Measurements from ENCODE around the gene VWA8. TPM values are rescaled to one million over a fixed set of nuclear protein-coding genes. Genes with fewer than 3 reads are reported as not detected.
"Not testable (repeated sequence)": the region's sequence is repeated elsewhere in the genome, so short reads cannot be mapped to it uniquely, and the experiment has no call there.

The VWA8 gene
- total RNA-seq, 2 experiments from 2014 or later: 18.6 to 21.1 TPM

- ATAC-seq (ENCODE audit: low read depth); POLR2A ChIA-PET; H3K27ac Mint-ChIP-seq: not testable (repeated sequence)
These were observed 323.9 kb downstream of the VWA8 start for GRCh38 chr13:41637032-41637431.

GRCh38 chr13:41636590-41636989 is 324.3 kb downstream of the VWA8 start:
- POLR2A ChIA-PET: not testable (repeated sequence)

More at GRCh38 chr13:41637032-41637431, 323.9 kb downstream of the VWA8 start:
- not testable (repeated sequence) for H3K4me3 Mint-ChIP-seq, H3K9me3 Mint-ChIP-seq, DNase-seq, H3K27me3 Mint-ChIP-seq, H3K4me1 Mint-ChIP-seq, H3K36me3 Mint-ChIP-seq

DNA sequence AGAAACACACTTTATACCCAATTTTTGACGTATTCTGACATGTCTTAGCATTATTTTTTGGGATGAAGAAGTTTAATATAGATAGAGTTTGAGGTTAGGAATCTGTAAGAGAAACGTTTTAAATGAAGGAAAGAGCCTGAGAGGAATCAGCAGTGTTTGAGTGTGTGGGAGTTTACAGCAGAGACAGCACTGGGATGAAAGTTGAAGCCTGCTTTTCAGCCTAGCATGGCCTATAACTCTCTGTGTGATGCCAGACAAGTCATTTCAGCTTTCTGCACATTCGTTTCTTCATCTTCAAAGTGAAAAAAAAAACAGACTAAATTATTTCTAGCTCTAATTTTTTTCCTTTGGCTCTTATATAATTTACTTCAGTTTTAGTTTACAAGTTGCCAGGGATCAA is 326.5 kb downstream of the VWA8 start:
- ATAC-seq (ENCODE audit: low read depth) (no peak), DNase-seq (no peak)
- peaks cover 4% of the 10 kb centered on the region for H3K36me3 Mint-ChIP-seq
- H3K27ac Mint-ChIP-seq: no peak overlapping the region
- POLR2A ChIA-PET: no interaction called here
- no peaks in the 10 kb centered on the region for H3K9me3 Mint-ChIP-seq
- no peaks in the 10 kb centered on the region for H3K27me3 Mint-ChIP-seq
- H3K4me1 Mint-ChIP-seq: no peaks in the 10 kb centered on the region
- no peak overlapping the region for H3K4me3 Mint-ChIP-seq

More at GRCh38 chr13:41636590-41636989, 324.3 kb downstream of the VWA8 start:
- not testable (repeated sequence) for H3K9me3 Mint-ChIP-seq; H3K27me3 Mint-ChIP-seq; H3K4me1 Mint-ChIP-seq; H3K27ac Mint-ChIP-seq; H3K36me3 Mint-ChIP-seq; DNase-seq; ATAC-seq (ENCODE audit: low read depth); H3K4me3 Mint-ChIP-seq

DNA sequence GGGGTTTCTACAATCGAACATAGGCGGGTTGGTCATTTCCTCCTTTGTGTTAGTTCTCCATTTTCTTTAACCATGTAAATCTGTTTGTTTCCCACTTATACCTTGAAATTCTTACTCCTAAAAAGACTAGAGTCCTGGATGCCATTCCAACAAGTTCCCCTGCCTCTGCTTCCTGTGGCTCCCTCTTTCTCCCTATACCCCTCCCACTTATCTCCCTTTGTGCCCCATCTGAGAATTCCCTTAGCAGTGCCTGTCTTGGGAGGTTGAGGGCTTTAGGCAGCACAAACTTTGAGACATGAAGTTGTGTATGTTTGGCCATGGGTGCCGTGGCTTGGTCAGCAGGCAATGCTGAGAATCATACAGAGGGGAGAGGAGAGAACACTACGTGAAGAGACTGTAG is 327.1 kb downstream of the VWA8 start:
- no peak overlapping the region for H3K4me3 Mint-ChIP-seq
- H3K27ac Mint-ChIP-seq: no peak overlapping the region
- H3K27me3 Mint-ChIP-seq: no peaks in the 10 kb centered on the region
- peaks cover 4% of the 10 kb centered on the region for H3K36me3 Mint-ChIP-seq
- H3K4me1 Mint-ChIP-seq: no peaks in the 10 kb centered on the region
- H3K9me3 Mint-ChIP-seq: no peaks in the 10 kb centered on the region
- POLR2A ChIA-PET: no interaction called here
- ATAC-seq (ENCODE audit: low read depth) (no peak), DNase-seq (no peak)

DNA sequence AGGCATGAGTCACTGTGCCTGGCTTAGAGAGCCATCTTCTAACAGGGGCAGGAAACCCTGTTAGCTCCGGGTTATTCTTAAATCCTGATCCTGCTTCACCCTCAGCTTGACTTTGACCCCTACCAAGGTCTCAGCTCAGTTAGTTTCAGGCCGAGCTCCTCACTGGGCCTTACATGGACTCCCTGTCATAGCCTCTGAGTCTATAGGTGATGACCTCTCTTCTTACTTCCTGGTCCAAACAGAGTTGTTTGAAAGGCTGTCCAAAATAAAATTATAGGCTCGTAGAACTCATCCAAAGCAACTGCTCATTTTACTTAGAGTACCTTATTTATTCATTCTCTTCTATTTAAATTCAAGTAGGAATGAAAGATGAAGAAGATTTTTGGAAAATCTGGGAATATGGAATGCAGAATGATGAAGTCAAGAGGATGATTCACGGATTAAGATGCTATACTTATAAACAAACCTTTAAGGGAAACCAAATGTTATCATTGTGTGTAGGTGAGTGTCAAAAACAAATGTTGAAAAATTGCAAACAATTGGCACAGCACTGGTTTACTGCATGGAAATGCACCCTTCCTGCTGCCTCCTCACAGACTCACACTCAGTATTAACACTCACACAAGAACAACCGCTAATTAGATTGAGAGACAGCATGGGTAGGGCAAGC is 329.5 kb downstream of the VWA8 start:
- DNase-seq (no peak), ATAC-seq (ENCODE audit: low read depth) (no peak)
- no peaks in the 10 kb centered on the region for H3K4me1 Mint-ChIP-seq
- no peaks in the 10 kb centered on the region for H3K9me3 Mint-ChIP-seq
- H3K27me3 Mint-ChIP-seq: no peaks in the 10 kb centered on the region
- H3K4me3 Mint-ChIP-seq: no peak overlapping the region
- no peak overlapping the region for H3K27ac Mint-ChIP-seq
- POLR2A ChIA-PET: no interaction called here
- H3K36me3 Mint-ChIP-seq: peaks cover 5% of the 10 kb centered on the region

GRCh38 chr13:41627425-41627824 is 333.5 kb downstream of the VWA8 start:
- POLR2A ChIA-PET: no interaction called here
- Mint-ChIP-seq H3K36me3 (peaks cover 11% of the 10 kb centered on the region), H3K27ac (no peak overlapping the region), H3K9me3 (peaks cover 3% of the 10 kb centered on the region), H3K27me3 (no peaks in the 10 kb centered on the region), H3K4me3 (no peak overlapping the region), H3K4me1 (no peaks in the 10 kb centered on the region)
- ATAC-seq (ENCODE audit: low read depth): no peak
- DNase-seq: no peak

GRCh38 chr13:41624041-41624440 is 336.9 kb downstream of the VWA8 start:
- no peak for DNase-seq
- no peaks in the 10 kb centered on the region for H3K27me3 Mint-ChIP-seq
- no peak overlapping the region for H3K27ac Mint-ChIP-seq
- ATAC-seq (ENCODE audit: low read depth): no peak
- peaks cover 7% of the 10 kb centered on the region for H3K9me3 Mint-ChIP-seq
- POLR2A ChIA-PET: no interaction called here
- H3K36me3 Mint-ChIP-seq: peaks cover 21% of the 10 kb centered on the region
- H3K4me1 Mint-ChIP-seq: no peaks in the 10 kb centered on the region
- no peak overlapping the region for H3K4me3 Mint-ChIP-seq

- DNase-seq: no peak
- no peak for ATAC-seq (ENCODE audit: low read depth)
- Mint-ChIP-seq H3K27me3 (no peaks in the 10 kb centered on the region), H3K4me3 (no peak overlapping the region), H3K9me3 (peaks cover 9% of the 10 kb centered on the region), H3K4me1 (no peaks in the 10 kb centered on the region), H3K36me3 (peaks cover 19% of the 10 kb centered on the region), H3K27ac (no peak overlapping the region)
- POLR2A ChIA-PET: no interaction called here
These were observed 338.2 kb downstream of the VWA8 start for GRCh38 chr13:41622432-41623429.

DNA sequence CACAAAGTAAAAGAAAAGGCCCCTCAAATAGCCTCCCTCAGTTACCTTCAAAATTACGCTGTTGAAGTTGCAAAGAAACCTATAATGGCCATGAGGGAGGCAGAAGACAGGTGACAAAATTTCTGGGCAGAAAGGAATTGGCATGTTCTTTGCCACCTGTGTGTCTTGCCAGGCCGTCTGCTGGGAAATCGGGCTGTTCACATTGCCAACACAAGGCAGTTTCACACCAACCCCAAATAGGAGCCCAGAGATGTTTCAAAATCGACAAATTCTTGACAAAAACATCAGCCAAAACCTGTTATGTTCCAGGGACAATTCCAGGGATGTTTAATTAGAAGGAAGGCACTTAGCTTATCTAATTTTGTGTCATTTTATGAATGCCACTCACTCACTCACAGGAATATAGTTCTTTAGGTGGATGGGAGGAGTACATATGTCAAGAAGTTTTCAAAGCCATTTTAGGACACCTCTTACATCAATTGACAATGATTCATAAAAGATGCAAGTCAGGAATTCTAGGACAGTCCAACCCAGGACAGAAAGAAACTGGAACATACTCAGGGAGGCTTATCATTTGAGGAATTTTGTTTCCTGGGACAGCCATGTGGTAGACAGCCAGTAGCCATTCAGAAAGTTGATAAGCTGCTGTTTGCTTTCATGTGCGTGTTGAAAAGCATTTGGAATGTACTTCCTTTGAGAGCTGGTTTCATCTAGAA is 339.0 kb downstream of the VWA8 start:
- Mint-ChIP-seq H3K4me1 (no peaks in the 10 kb centered on the region), H3K9me3 (peaks cover 9% of the 10 kb centered on the region), H3K27ac (no peak overlapping the region), H3K4me3 (no peak overlapping the region), H3K36me3 (peaks cover 19% of the 10 kb centered on the region), H3K27me3 (no peaks in the 10 kb centered on the region)
- POLR2A ChIA-PET: no interaction called here
- no peak for DNase-seq
- no peak for ATAC-seq (ENCODE audit: low read depth)

- H3K4me1 Mint-ChIP-seq; DNase-seq; H3K4me3 Mint-ChIP-seq; H3K9me3 Mint-ChIP-seq; ATAC-seq (ENCODE audit: low read depth); H3K27me3 Mint-ChIP-seq; POLR2A ChIA-PET; H3K27ac Mint-ChIP-seq: not testable (repeated sequence)
- peaks cover 20% of the 10 kb centered on the region for H3K36me3 Mint-ChIP-seq
These were observed 343.3 kb downstream of the VWA8 start for GRCh38 chr13:41617633-41618032.

DNA sequence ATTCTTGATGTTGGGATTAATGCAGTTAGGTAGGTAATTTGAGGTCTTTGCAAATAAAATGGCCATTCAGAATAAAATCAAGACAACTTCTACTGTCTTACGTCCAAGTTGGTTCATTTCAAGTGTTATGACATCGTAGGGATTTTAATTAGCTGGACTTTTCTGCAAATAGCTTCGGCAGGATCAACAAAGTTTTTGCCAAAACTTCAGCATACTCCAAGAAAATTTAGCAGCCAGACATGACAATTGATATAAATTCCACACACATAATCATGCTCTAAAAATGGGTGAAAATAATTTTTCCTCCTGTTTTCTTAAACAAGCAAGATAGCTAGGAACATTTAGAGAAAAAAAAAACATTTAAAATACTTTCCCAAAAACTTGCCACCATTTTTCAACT is 344.8 kb downstream of the VWA8 start:
- POLR2A ChIA-PET: no interaction called here
- Mint-ChIP-seq H3K4me1 (no peaks in the 10 kb centered on the region), H3K27ac (no peak overlapping the region), H3K4me3 (no peak overlapping the region), H3K36me3 (peaks cover 19% of the 10 kb centered on the region), H3K27me3 (no peaks in the 10 kb centered on the region), H3K9me3 (peaks cover 5% of the 10 kb centered on the region)
- ATAC-seq (ENCODE audit: low read depth) (no peak), DNase-seq (no peak)

DNA sequence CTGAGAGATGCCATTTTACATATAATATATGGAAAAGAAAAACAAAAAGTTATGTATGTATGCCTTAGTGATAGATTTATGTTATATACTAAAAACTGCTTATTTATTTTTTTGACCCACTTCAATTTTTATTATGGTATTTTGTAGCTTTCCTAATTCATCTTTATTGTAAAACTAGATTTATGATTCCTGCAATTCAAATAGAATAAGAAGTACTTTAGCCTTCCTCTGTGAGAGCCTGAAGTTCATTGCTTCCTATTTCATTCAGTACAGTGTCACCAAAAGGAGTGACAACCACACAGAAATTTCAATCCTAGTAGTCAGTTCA is 345.4 kb downstream of the VWA8 start:
- DNase-seq (no peak), ATAC-seq (ENCODE audit: low read depth) (no peak)
- Mint-ChIP-seq H3K27me3 (no peaks in the 10 kb centered on the region), H3K9me3 (peaks cover 5% of the 10 kb centered on the region), H3K4me3 (no peak overlapping the region), H3K36me3 (peaks cover 22% of the 10 kb centered on the region), H3K27ac (no peak overlapping the region), H3K4me1 (no peaks in the 10 kb centered on the region)
- POLR2A ChIA-PET: interaction anchor here (0.6 kb wide), 1 partner anchor 316 kb away, joined by 4 read pairs; no protein-coding TSS in a partner anchor

DNA sequence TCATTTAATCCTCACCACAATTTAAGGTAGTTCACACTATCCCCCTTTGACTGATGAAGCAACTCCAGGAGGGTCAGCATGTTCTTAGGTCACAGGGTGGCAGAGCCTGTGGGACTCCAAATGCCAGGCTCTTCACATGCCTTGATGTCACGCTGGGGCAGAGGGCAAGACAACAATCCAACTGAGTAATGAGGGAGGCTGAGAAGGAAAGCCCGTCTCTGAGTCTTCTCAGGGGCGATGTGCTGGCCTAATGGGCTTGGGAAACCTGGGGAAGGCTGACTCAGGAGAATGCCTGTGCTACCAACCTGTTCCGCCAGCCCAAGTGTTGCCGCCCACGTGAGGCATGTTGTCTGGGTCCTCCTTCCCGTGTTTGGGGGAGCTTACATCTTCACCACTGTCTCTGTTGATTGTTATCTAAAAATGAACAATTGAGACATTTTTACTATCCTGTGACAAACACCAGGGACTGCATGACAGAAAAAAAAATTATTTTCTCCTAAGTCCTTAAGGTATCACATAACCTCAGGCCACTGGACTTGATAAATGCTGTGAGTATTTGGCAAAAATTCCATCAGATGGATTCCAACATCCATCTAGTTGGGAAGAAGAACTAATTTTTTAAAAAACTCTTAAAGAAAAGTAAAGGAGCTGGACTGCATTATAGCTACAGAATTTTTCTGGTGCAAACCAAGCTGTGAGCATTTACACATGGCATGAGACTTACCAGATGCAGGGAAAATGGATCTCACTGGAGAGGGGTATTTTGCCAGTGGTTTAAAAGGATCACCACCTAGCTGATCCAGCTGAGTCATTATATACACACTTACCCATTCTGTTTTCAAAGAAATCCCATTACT is 346.0 kb downstream of the VWA8 start:
- Mint-ChIP-seq H3K36me3 (peaks cover 17% of the 10 kb centered on the region), H3K4me3 (no peak overlapping the region), H3K27ac (no peak overlapping the region), H3K27me3 (no peaks in the 10 kb centered on the region), H3K4me1 (no peaks in the 10 kb centered on the region), H3K9me3 (peaks cover 5% of the 10 kb centered on the region)
- ATAC-seq (ENCODE audit: low read depth): no peak
- POLR2A ChIA-PET: interaction anchor here (0.6 kb wide), 1 partner anchor 316 kb away, joined by 4 read pairs; no protein-coding TSS in a partner anchor
- no peak for DNase-seq

All from activated naive CD8-positive, alpha-beta T cell treated with anti-CD3 and anti-CD28 coated beads, Interleukin-2, amount 10 ng/mL, durations not matched to agents 7 days and 5 days (primary cell).